Lung (tissue), 12 donors: Measurements from ENCODE around the gene WDR20. TPM values are rescaled to one million over a fixed set of nuclear protein-coding genes. Genes with fewer than 3 reads are reported as not detected.
A peak's percentile ranks its signal among the peaks of the same experiment; 100 is the strongest.

Source experiments
- ATAC-seq: fragments of 200-7000 bp; cut with Tn5 transposase; one replicate; pipeline ENCODE4 v1.9.1; 2020; ENCODE audit warnings: moderate number of reproducible peaks; ENCODE audit not compliant: insufficient read depth, low FRiP score
- DNase-seq, 3 donors: peaks; one replicate each; pipeline ENCODE4 v3.0.0-alpha.2; 2013 to 2017
- H3K27ac ChIP-seq, 2 donors: one replicate each; pipeline ENCODE4 v1.5.1; 2013; ENCODE audit warnings: mild to moderate bottlenecking in 2 of 2, moderate library complexity in 2 of 2, control low read depth in 1 of 2, inconsistent platforms in 1 of 2, low read depth in 1 of 2, low read length in 1 of 2
- H3K27me3 ChIP-seq, 3 donors: one replicate each; pipeline ENCODE4 v1.5.1; 2013; ENCODE audit warnings: low read length in 2 of 3; ENCODE audit not compliant: control insufficient read depth in 3 of 3, insufficient read depth in 3 of 3
- H3K36me3 ChIP-seq, 4 donors: one replicate each; pipeline ENCODE4 v1.5.1; 2013; ENCODE audit warnings: low read length in 4 of 4, mild to moderate bottlenecking in 1 of 4, moderate library complexity in 1 of 4; ENCODE audit not compliant: control insufficient read depth in 4 of 4, insufficient read depth in 4 of 4
- H3K4me1 ChIP-seq, 5 donors: one replicate each; pipeline ENCODE4 v1.5.1; 2013; ENCODE audit warnings: low read length in 5 of 5, mild to moderate bottlenecking in 2 of 5, moderate library complexity in 1 of 5; ENCODE audit not compliant: control insufficient read depth in 5 of 5, insufficient read depth in 5 of 5
- H3K4me3 ChIP-seq: one replicate; pipeline ENCODE4 v1.5.1; 2013; ENCODE audit warnings: mild to moderate bottlenecking, control low read depth, moderate library complexity
- H3K9ac ChIP-seq, 2 donors: one replicate each; pipeline ENCODE4 v1.5.1; 2013; ENCODE audit warnings: low read length in 2 of 2, control low read depth in 1 of 2; ENCODE audit not compliant: insufficient read depth in 1 of 2
- H3K9me3 ChIP-seq, 4 donors: one replicate each; pipeline ENCODE4 v1.5.1; 2013; ENCODE audit warnings: low read length in 3 of 4, mild to moderate bottlenecking in 1 of 4, moderate library complexity in 1 of 4; ENCODE audit not compliant: control insufficient read depth in 4 of 4, insufficient read depth in 3 of 4
- WGBS, 2 donors: extraction: QIAGEN DNeasy Blood & Tissue Kit; methylation state at CpG; one replicate each; pipeline ENCODE4 v1.1.7; 2013; 5-methylcytosine and 5-hydroxymethylcytosine counted together
- polyA plus RNA-seq, 2 donors: library from polyadenylated mRNA; stranded (reverse); fragments of 200-250 nt; gene quantifications; one replicate each; pipeline ENCODE4 v1.2.1, GENCODE V29; 2013
- total RNA-seq, 2 donors: library from RNA; depleted of rRNA in 1 of 2; stranded (reverse); fragments of >200 nt in 1 of 2; gene quantifications; one replicate each; pipeline ENCODE4 v1.2.1, GENCODE V29; 2014 to 2021
- TF ChIP-seq, protein P1 (sequence below): IDR thresholded peaks from 2 replicates; pipeline ENCODE4 v1.5.1; 2012; ENCODE audit warnings: mild to moderate bottlenecking; ENCODE audit errors: control extremely low read depth, extremely low read depth
- donor health status: control.
- donor health status: control.
- donor health status: Bipolar disorder and iron deficiency.
- donor health status: healthy.
- donor health status: DM: yes; HTN: yes; CAD: no.

WDR20 gene
- total and polyA plus RNA-seq, 4 donors, result 10.3 to 30.7 (median 19.7) TPM

DNA sequence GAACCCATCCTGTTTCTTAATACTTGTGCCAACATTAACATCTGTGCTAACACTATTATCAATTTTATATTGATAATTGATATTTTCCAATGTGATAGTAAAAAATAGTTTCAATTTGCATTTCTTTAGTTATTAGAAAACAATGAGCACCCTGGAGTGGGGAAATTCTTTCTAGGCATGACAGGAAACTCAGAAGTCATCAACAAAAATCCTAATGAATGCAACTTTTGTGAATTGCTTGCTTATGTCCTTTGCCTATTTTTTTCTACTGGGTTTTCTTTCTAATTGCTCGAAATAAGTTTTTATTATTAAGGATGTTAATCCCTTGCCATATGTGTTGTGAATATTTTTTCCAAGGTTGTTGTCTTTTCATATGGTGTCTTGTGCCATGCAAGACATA is 18.1 kb upstream of the WDR20 start:
- H3K4me1 ChIP-seq, result no peaks in the 10 kb centered on the region

DNA sequence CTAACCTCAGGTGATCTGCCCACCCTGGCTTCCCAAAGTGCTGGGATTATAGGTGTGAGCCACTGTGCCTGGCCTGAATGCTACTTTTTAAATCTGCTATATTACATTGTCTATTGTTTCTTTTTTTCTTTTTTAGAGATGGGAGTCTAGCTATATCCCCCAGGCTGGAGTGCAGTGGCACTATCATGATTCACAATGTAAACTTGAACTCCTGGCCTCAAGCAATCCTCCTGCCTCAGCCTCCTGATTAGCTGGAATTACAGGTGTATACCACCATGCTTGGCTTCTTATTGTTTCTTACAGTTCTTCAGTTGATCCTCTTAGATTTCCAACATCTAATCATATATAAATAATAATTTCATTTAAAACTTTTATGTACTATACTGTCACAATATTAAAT is 15.3 kb upstream of the WDR20 start:
- no peak overlapping the region for H3K4me3 ChIP-seq
- H3K9me3 ChIP-seq, result no peaks in the 10 kb centered on the region
- TF ChIP-seq, protein P1, sequence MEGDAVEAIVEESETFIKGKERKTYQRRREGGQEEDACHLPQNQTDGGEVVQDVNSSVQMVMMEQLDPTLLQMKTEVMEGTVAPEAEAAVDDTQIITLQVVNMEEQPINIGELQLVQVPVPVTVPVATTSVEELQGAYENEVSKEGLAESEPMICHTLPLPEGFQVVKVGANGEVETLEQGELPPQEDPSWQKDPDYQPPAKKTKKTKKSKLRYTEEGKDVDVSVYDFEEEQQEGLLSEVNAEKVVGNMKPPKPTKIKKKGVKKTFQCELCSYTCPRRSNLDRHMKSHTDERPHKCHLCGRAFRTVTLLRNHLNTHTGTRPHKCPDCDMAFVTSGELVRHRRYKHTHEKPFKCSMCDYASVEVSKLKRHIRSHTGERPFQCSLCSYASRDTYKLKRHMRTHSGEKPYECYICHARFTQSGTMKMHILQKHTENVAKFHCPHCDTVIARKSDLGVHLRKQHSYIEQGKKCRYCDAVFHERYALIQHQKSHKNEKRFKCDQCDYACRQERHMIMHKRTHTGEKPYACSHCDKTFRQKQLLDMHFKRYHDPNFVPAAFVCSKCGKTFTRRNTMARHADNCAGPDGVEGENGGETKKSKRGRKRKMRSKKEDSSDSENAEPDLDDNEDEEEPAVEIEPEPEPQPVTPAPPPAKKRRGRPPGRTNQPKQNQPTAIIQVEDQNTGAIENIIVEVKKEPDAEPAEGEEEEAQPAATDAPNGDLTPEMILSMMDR, result no peak
- no peak overlapping the region for H3K9ac ChIP-seq
- no peaks in the 10 kb centered on the region for H3K27me3 ChIP-seq
- DNase-seq (no peak), ATAC-seq (no peak)
- H3K4me1 ChIP-seq, result no peaks in the 10 kb centered on the region
- H3K36me3 ChIP-seq, result no peaks in the 10 kb centered on the region
- no peak overlapping the region for H3K27ac ChIP-seq

More for the DNA sequence above, 18.1 kb upstream of the WDR20 start:
- peaks cover 0 to 2% (median 0%) of the 10 kb centered on the region in 4 donors for H3K9me3 ChIP-seq
- DNase-seq, result no peak
- TF ChIP-seq, protein P1, result no peak
- H3K9ac ChIP-seq, result no peak overlapping the region
- no peak for ATAC-seq
- 96 to 97% methylated on average over 1 of the region's 1 CpG for WGBS, 2 donors
- no peak overlapping the region for H3K4me3 ChIP-seq
- no peaks in the 10 kb centered on the region for H3K27me3 ChIP-seq
- H3K36me3 ChIP-seq, result no peaks in the 10 kb centered on the region
- no peak overlapping the region for H3K27ac ChIP-seq

DNA sequence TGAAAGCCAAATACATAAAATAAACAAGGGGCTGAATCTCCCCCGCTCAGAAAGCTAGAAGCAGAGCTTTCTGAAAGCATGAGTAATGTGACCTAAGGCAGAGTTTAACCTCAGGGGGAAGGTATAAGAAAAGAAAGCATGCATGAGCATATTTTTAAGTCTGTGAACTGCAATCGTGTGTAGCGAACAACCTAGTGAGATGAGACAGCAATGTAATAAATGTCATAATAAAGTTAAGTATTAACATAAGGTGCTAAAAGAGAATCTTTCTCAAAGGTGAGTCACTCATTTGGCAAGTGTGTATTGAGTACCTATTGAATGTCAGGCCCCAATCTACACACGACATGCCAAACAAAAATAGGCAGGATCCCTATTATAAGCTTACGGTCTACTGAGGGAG is 14.2 kb upstream of the WDR20 start:
- Histone ChIP-seq H3K36me3 (no peaks in the 10 kb centered on the region), H3K9me3 (no peaks in the 10 kb centered on the region), H3K27me3 (no peaks in the 10 kb centered on the region), H3K27ac (no peak overlapping the region), H3K4me3 (no peak overlapping the region), H3K9ac (no peak overlapping the region), H3K4me1 (no peaks in the 10 kb centered on the region)
- TF ChIP-seq, protein P1, result no peak
- DNase-seq, result no peak
- WGBS, 2 donors, result 82 to 87% methylated on average over 5 of the region's 5 CpGs
- ATAC-seq, result no peak

DNA sequence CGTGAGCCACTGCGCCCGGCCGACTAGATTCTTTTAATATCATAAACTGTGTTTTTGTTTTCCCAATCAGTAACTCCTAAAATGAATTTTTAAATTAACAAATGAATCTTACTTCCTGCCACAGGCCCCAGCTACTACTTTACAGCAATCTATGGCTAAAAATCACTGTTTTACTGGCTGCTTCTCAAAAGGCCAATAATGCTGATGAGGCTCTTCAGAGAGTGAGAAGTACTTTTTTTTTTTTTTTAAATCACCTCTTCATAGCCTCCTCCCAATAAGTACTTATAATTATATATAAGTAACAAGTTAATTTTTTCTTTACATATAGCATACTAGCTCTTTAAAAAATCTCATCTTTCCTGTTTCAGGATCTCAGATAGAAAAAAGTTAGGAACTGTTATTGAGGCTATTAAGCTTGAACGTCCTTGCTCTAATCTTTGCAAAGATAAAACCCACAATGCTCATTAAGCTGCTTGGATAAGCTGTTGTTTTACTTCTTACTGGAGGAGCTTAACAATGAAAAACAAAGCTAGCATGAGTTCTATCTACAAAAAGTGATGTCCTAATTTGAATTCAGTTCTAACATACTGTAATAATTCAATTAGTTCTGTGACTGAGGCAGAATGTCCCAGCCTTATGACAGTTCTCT is 12.8 kb upstream of the WDR20 start:
- 85 to 96% methylated on average over 5 of the region's 5 CpGs for WGBS, 2 donors
- no peak overlapping the region for H3K9ac ChIP-seq
- ATAC-seq, result no peak

More for the DNA sequence above, 12.8 kb upstream of the WDR20 start:
- H3K9me3 ChIP-seq, result no peaks in the 10 kb centered on the region
- H3K27ac ChIP-seq, result no peak overlapping the region
- no peaks in the 10 kb centered on the region for H3K36me3 ChIP-seq
- H3K4me1 ChIP-seq, result no peaks in the 10 kb centered on the region
- TF ChIP-seq, protein P1, result no peak
- H3K4me3 ChIP-seq, result no peak overlapping the region
- no peaks in the 10 kb centered on the region for H3K27me3 ChIP-seq
- peak in 1 of 3 donors; percentile 11 for DNase-seq
